ENCODE measurements around the gene PLPPR1. TPM values are rescaled to one million over a fixed set of nuclear protein-coding genes. Genes with fewer than 3 reads are reported as not detected.

PLPPR1 gene
- total RNA-seq, 1 experiment from 2014 or later = not detected

GRCh38 chr9:101350285-101350684, 321.8 kb downstream of the PLPPR1 start:
- TF ChIP-seq CTCF (conservative IDR thresholded peaks at IDR 0.05; ENCODE audit: low read depth, low read length) (no peak), EZH2 (IDR thresholded peaks at IDR 0.05; ENCODE audit: borderline replicate concordance, low read depth, low read length, poor library complexity, severe bottlenecking) (no peak)
- DNase-seq (ENCODE audit: low spot score) = no peak
- H3K4me1 ChIP-seq (ENCODE audit: insufficient read depth, low read length, poor library complexity, severe bottlenecking) = no peaks in the 10 kb centered on the region
- no peaks in the 10 kb centered on the region for H3K27me3 ChIP-seq (replicated peaks; ENCODE audit: insufficient read depth, low read depth, low read length, poor library complexity)
- no peaks in the 10 kb centered on the region for H3K36me3 ChIP-seq (ENCODE audit: insufficient read depth, low read length, poor library complexity, severe bottlenecking)
- no peak overlapping the region for H3K27ac ChIP-seq (ENCODE audit: low read depth, low read length, poor library complexity, severe bottlenecking)
- POLR2A ChIA-PET (ENCODE audit: low non-redundant PET) = no interaction called here
- BruUV-seq (replicated peaks) = no TSS peak
- H3K4me3 ChIP-seq (ENCODE audit: low read depth, low read length, poor library complexity, severe bottlenecking) = no peak overlapping the region
- CTCF ChIA-PET = no interaction called here
- intact Hi-C loops (cut with micrococcal nuclease; ENCODE audit: unreplicated experiment) = no loop called here
- H3K9me3 ChIP-seq (ENCODE audit: low read depth, low read length, poor library complexity, severe bottlenecking) = no peaks in the 10 kb centered on the region

GRCh38 chr9:101352892-101353463, 324.5 kb downstream of the PLPPR1 start:
- CTCF ChIA-PET = no interaction called here
- Histone ChIP-seq H3K27me3 (replicated peaks; ENCODE audit: insufficient read depth, low read depth, low read length, poor library complexity) (no peaks in the 10 kb centered on the region), H3K4me3 (ENCODE audit: low read depth, low read length, poor library complexity, severe bottlenecking) (no peak overlapping the region), H3K9me3 (ENCODE audit: low read depth, low read length, poor library complexity, severe bottlenecking) (no peaks in the 10 kb centered on the region), H3K36me3 (ENCODE audit: insufficient read depth, low read length, poor library complexity, severe bottlenecking) (no peaks in the 10 kb centered on the region), H3K4me1 (ENCODE audit: insufficient read depth, low read length, poor library complexity, severe bottlenecking) (no peaks in the 10 kb centered on the region), H3K27ac (ENCODE audit: low read depth, low read length, poor library complexity, severe bottlenecking) (no peak overlapping the region)
- TF ChIP-seq CTCF (conservative IDR thresholded peaks at IDR 0.05; ENCODE audit: low read depth, low read length) = no peak
- TF ChIP-seq EZH2 (IDR thresholded peaks at IDR 0.05; ENCODE audit: borderline replicate concordance, low read depth, low read length, poor library complexity, severe bottlenecking) = no peak
- POLR2A ChIA-PET (ENCODE audit: low non-redundant PET) = no interaction called here
- DNase-seq (ENCODE audit: low spot score) = no peak
- no TSS peak for BruUV-seq (replicated peaks)
- intact Hi-C loops (cut with micrococcal nuclease; ENCODE audit: unreplicated experiment) = no loop called here

DNA sequence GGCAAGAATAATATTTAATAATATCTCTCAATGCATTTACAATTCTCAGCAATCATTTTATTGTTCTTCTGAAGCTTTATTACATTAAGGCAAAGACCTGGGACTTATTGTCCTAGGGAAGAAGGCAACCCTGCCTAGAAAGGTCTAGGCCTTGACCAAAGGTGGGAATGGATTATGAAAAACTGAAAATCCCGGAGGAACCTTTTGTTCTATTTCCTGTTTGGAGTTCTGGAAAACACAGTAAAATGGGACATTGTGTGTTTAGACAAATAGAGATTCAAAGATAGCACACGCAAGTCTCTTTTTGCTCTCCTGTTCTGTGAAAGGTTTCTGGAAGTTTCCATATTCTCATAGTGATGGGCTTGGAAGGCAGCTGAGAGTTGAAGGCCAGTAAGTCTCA, 325.2 kb downstream of the PLPPR1 start:
- TF ChIP-seq EZH2 (IDR thresholded peaks at IDR 0.05; ENCODE audit: borderline replicate concordance, low read depth, low read length, poor library complexity, severe bottlenecking) = no peak
- no peak for TF ChIP-seq CTCF (conservative IDR thresholded peaks at IDR 0.05; ENCODE audit: low read depth, low read length)
- ChIA-PET POLR2A (ENCODE audit: low non-redundant PET) (no interaction called here), CTCF (no interaction called here)
- BruUV-seq (replicated peaks) = no TSS peak
- Histone ChIP-seq H3K36me3 (ENCODE audit: insufficient read depth, low read length, poor library complexity, severe bottlenecking) (no peaks in the 10 kb centered on the region), H3K9me3 (ENCODE audit: low read depth, low read length, poor library complexity, severe bottlenecking) (no peaks in the 10 kb centered on the region), H3K27me3 (replicated peaks; ENCODE audit: insufficient read depth, low read depth, low read length, poor library complexity) (no peaks in the 10 kb centered on the region), H3K4me1 (ENCODE audit: insufficient read depth, low read length, poor library complexity, severe bottlenecking) (no peaks in the 10 kb centered on the region), H3K27ac (ENCODE audit: low read depth, low read length, poor library complexity, severe bottlenecking) (no peak overlapping the region), H3K4me3 (ENCODE audit: low read depth, low read length, poor library complexity, severe bottlenecking) (no peak overlapping the region)
- no peak for DNase-seq (ENCODE audit: low spot score)
- intact Hi-C loops (cut with micrococcal nuclease; ENCODE audit: unreplicated experiment) = no loop called here
